AG04450 (cell line): ENCODE data around the gene SLC16A9. TPM values are rescaled to one million over a fixed set of nuclear protein-coding genes. Genes with fewer than 3 reads are reported as not detected.

Experiments
- CTCF ChIA-PET: fragments of 300-600, 350-600 bp; formaldehyde crosslinking; extraction: SDS; loops from one replicate; lab custom pipeline; 2022; ENCODE audit warnings: antibody characterized with exemption, inconsistent platforms; lab: Charles Lee
- POLR2A ChIA-PET: fragments of 350-600 bp; formaldehyde crosslinking; extraction: SDS; loops from one replicate; lab custom pipeline; 2021; ENCODE audit warnings: antibody characterized with exemption, inconsistent platforms; lab: Yijun Ruan, JAX
- DNase-seq: peaks from one replicate; pipeline ENCODE4 v3.0.0-alpha.2; 2011; ENCODE audit warnings: low read depth, low spot score
- H3K27ac ChIP-seq: one replicate; pipeline ENCODE4 v1.5.1; 2012; ENCODE audit warnings: low read depth, low read length, control low read depth
- H3K27me3 ChIP-seq: one replicate; pipeline ENCODE4 v1.6.0; 2012; ENCODE audit warnings: low read length; ENCODE audit not compliant: control insufficient read depth, insufficient read depth
- H3K4me3 ChIP-seq: 2 replicates; pipeline ENCODE4 v1.5.1; 2011; ENCODE audit warnings: mild to moderate bottlenecking, low read depth, low read length, control low read depth
- H3K9me3 ChIP-seq: 2 replicates; pipeline ENCODE4 v1.5.1; 2012; ENCODE audit warnings: low read length; ENCODE audit not compliant: control insufficient read depth, insufficient read depth
- polyA plus RNA-seq: library from polyadenylated mRNA; depleted of rRNA; stranded (reverse); fragments of >200 nt; gene quantifications from 2 replicates; pipeline ENCODE4 v1.2.3, GENCODE V29; 2011
- TF ChIP-seq, protein P1 (sequence below): IDR thresholded peaks from 2 replicates; pipeline ENCODE4 v1.5.1; 2011; ENCODE audit warnings: low read depth, low read length, control low read depth, inconsistent platforms

The SLC16A9 gene
- polyA plus RNA-seq, 1 experiment, result 0.12 TPM

GRCh38 chr10:59675812-59676211 is 33.8 kb downstream of the SLC16A9 start:
- POLR2A ChIA-PET, result no interaction called here
- Histone ChIP-seq H3K27ac (no peak overlapping the region), H3K27me3 (no peaks in the 10 kb centered on the region), H3K4me3 (no peak overlapping the region), H3K9me3 (no peaks in the 10 kb centered on the region)
- TF ChIP-seq, protein P1, sequence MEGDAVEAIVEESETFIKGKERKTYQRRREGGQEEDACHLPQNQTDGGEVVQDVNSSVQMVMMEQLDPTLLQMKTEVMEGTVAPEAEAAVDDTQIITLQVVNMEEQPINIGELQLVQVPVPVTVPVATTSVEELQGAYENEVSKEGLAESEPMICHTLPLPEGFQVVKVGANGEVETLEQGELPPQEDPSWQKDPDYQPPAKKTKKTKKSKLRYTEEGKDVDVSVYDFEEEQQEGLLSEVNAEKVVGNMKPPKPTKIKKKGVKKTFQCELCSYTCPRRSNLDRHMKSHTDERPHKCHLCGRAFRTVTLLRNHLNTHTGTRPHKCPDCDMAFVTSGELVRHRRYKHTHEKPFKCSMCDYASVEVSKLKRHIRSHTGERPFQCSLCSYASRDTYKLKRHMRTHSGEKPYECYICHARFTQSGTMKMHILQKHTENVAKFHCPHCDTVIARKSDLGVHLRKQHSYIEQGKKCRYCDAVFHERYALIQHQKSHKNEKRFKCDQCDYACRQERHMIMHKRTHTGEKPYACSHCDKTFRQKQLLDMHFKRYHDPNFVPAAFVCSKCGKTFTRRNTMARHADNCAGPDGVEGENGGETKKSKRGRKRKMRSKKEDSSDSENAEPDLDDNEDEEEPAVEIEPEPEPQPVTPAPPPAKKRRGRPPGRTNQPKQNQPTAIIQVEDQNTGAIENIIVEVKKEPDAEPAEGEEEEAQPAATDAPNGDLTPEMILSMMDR, result no peak; the same call in 1 of the 2 replicates
- CTCF ChIA-PET, result interaction anchor here (0.8 to 1.3 kb wide), 2 partner anchors 14 to 724 kb away, joined by 3 to 4 read pairs; no protein-coding TSS in a partner anchor
- no peak for DNase-seq

DNA sequence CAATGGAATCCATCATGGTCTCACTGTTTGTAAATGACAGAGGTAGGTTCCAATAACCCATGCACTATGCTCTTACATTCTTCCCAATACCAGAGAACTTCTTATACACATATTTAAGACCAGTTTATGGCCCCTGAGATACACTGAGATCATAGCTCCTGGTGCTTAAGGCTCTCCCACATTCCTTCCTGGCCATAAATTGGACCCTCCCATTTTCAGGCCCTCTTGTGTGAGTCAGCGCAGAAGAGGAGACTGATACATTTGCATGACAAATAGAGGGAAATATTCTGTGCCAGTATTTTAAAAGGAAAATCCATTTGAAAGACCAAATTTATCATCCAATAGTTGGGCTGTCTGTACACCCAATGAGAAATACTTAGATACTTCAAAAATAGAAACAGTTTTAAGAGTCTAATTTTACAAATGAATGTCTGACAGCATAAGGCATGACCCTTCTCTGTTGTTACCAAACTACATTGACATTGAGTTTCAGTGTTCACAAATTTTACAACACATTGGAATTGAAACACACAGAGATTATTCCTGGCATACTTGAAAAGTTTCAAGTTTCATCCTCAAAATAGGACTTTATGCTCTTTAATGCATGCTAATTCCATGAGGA is 35.3 kb downstream of the SLC16A9 start:
- CTCF ChIA-PET, result no interaction called here

DNA sequence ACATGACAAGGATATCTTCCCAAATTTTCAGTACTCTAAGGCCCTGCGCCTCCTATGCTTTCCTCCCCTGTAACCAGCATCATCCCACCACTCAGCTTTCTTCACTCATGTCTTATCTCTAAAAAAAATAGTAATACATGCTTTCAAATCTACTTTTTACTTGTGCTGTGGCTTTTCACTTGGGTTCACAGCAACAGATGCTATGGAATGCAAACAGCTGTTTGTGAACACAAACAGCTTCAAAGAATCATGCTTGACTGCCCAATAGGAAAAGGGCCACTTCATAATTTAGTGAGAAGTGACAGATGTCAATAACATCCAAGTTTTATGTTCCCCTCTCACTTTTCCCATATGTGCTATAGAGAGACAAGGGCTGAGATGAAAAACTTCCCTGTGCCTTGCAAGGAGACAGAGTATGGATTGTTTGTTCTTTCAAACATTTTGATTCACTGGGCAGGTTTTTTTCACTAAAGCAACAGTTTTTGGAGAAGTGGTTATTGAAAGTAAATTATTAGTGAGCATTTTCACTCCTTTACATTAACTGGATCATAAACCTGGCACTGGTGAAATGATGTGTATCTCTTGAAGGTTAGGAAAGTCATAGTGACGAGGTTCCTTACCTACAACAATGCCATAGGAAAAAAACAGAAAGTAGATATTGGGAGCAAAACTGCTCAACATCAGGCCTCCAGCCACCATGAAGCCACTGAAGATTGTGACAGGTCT is 37.3 kb downstream of the SLC16A9 start:
- TF ChIP-seq, protein P1, result no peak
- no peak overlapping the region for H3K27ac ChIP-seq
- no peak overlapping the region for H3K4me3 ChIP-seq
- no peaks in the 10 kb centered on the region for H3K9me3 ChIP-seq
- no peak for DNase-seq
- POLR2A ChIA-PET, result no interaction called here
- CTCF ChIA-PET, result no interaction called here
- H3K27me3 ChIP-seq, result no peaks in the 10 kb centered on the region

More for the DNA sequence above, 35.3 kb downstream of the SLC16A9 start:
- H3K4me3 ChIP-seq, result no peak overlapping the region
- H3K27ac ChIP-seq, result no peak overlapping the region
- POLR2A ChIA-PET, result no interaction called here
- DNase-seq, result no peak
- H3K9me3 ChIP-seq, result no peaks in the 10 kb centered on the region
- no peaks in the 10 kb centered on the region for H3K27me3 ChIP-seq
- TF ChIP-seq, protein P1, result no peak

GRCh38 chr10:59670269-59670668 is 39.4 kb downstream of the SLC16A9 start:
- CTCF ChIA-PET, result interaction anchor here (1.2 kb wide), 2 partner anchors 44 to 160 kb away, joined by 3 to 6 read pairs; no protein-coding TSS in a partner anchor
- POLR2A ChIA-PET, result no interaction called here

DNA sequence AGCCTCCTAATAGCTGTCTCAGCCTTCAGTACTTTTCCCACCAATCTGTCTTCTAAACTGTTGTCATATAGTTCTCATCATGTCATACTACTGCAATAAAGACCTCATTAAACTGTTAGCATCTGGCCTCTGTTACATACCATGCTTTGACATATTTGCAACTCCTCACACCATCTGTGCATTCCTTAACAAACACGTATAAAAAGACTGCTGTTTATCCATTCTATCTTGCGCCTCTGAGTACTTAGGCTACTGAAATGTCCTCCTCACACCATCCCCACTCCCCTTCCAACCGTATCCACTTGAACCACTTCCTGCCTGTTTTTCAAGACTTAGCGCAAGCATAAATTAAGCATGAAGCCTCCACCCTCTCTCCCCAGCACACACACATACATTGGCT is 41.6 kb downstream of the SLC16A9 start:
- H3K27ac ChIP-seq, result no peak overlapping the region
- ChIA-PET POLR2A (no interaction called here), CTCF (no interaction called here)
- H3K27me3 ChIP-seq, result no peaks in the 10 kb centered on the region
- H3K4me3 ChIP-seq, result no peak overlapping the region
- TF ChIP-seq, protein P1, result no peak
- H3K9me3 ChIP-seq, result no peaks in the 10 kb centered on the region
- DNase-seq, result no peak

More at GRCh38 chr10:59670269-59670668, 39.4 kb downstream of the SLC16A9 start:
- DNase-seq, result no peak
- Histone ChIP-seq H3K27ac (no peak overlapping the region), H3K27me3 (no peaks in the 10 kb centered on the region), H3K9me3 (no peaks in the 10 kb centered on the region), H3K4me3 (no peak overlapping the region)
- TF ChIP-seq, protein P1, result no peak
